GM23248 (cell line): ENCODE data around the gene C2CD4C.

ENCODE experiments used
- EZH2 ChIP-seq: fragments of 200-600 bp; sonication (generic); IDR thresholded peaks from 2 replicates; pipeline ENCODE4 v1.6.1; 2018; ENCODE audit warnings: antibody characterized with exemption, mild to moderate bottlenecking; ENCODE audit not compliant: insufficient read depth, poor library complexity, severe bottlenecking
- EZH2phosphoT487 ChIP-seq: fragments of 200-600 bp; sonication (generic); IDR thresholded peaks from 2 replicates; pipeline ENCODE4 v1.6.1; 2018; ENCODE audit warnings: antibody characterized with exemption, moderate library complexity, mild to moderate bottlenecking, low read depth; ENCODE audit not compliant: insufficient read depth

GRCh38 chr19:374886-375235, 34.1 kb downstream of the C2CD4C start:
- TF ChIP-seq EZH2phosphoT487: no peak
- no peak for TF ChIP-seq EZH2
